Right hindlimb (tissue), 1 donor: ENCODE data around the gene ATN1.

Source experiments
- DNase-seq: peaks from one replicate; pipeline ENCODE4 v3.0.0-alpha.2; 2018

ATN1 gene

DNA sequence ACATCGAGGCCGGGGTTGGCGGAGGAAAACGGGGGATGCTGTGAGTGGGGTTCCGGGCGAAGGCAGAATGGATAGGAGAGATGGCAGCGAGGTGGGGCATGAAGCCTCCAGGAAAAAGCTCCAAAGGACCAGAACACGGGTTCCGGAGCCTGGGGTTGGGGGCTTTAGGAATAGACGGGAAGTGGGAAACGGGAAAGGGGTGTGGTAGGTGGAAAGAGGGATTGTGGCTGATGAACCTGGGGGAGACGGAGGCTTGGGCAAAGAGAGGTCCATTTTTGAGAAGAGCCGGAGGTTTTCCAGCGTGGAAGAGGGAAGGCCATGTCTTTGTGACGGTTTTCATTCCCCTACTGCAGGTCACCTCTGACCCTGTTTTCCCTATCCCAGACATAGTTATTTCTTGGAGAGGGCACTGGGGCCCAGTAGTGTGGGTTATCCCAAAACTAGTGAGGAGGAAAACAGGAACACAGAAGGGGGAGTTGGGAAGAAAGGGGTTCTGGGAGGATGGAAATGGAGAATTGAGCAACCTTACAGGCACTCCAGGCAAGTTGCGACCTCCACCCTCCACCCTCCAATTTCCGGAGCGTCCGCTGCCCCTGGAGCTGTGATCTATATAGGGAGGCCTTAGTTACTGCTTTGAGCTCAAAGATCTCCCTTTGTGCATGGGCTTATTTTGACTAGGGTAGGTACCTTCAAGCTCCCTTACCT lies 1.1 kb downstream of the ATN1 start:
- DNase-seq = no peak

DNA sequence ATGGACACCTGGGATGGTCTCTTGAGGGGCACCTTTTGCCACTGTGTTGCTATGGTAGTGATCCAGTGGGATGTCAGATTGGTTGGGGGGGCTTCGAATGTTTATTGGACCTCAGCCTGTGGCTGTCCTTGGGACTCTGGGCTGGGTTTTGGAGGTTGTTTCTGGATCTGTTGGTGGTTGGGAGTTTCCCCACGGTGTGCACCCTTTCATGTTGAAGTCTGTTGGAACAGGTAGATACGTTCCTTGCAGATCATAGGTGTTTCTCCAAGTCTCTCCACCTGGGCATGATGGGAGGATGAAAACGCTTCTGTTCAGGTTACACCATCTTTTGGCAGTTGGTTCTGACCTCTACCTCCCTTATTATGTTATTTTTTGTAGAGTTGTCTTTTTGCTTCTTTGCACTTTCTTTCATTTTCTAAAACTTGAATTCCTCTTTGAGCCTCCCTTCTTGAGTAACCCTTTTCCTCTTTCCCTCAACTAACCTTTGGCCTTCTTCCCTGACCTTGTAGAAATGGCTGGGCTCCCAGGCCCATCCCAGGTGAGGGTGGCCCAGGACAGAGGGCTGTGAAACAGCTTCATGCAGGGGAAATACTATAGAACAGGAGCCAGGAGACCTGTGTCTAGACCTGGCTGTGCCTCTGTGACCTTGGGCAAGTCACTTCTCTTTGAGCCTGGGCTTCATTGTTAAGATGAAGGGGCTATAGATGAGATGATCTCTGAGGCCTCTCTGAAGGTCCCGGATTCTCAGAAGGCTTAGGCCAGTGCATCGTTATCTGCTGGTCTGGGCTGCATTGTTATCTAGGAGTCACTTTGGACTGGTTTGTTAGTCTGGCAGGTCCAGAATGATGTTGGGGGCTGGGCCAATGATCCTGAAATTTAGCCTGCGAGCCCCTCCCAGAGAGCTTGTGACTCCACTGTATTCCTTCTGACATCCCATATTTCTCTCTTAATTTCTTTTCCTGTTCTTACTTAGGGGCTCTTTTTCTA lies 2.0 kb downstream of the ATN1 start:
- no peak for DNase-seq

DNA sequence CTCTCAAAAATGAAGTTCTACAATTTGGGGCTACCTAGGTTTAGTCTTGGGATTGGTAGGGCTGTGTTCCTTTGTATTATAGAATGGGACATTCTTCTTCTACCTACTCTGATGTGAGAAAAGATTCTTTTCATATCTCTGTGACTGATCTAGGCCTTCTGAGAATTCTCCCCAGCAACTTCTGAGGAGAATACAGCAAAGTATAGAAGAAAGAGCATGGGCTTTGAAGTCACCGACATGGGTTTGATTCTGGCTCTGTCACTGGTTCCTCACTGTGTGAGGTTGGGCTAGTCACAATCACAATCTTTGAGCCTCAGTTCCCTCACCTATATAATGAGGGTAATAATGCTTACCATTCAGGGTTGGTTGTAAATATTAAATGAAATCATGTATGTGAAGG lies 5.0 kb downstream of the ATN1 start:
- no peak for DNase-seq

GRCh38 chr12:6934110-6934509 lies 6.4 kb downstream of the ATN1 start:
- DNase-seq = no peak

DNA sequence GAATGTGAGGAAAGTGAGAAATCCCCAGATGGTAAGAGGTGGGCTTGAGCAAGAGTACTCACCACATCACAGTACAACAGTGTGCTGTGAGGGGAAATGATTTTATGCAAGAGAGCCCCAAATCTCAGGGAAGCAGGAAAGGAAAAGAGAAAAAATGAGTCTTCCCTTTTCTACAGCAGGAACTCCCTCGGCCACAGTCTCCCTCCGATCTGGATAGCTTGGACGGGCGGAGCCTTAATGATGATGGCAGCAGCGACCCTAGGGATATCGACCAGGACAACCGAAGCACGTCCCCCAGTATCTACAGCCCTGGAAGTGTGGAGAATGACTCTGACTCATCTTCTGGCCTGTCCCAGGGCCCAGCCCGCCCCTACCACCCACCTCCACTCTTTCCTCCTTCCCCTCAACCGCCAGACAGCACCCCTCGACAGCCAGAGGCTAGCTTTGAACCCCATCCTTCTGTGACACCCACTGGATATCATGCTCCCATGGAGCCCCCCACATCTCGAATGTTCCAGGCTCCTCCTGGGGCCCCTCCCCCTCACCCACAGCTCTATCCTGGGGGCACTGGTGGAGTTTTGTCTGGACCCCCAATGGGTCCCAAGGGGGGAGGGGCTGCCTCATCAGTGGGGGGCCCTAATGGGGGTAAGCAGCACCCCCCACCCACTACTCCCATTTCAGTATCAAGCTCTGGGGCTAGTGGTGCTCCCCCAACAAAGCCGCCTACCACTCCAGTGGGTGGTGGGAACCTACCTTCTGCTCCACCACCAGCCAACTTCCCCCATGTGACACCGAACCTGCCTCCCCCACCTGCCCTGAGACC lies 7.8 kb downstream of the ATN1 start:
- no peak for DNase-seq

GRCh38 chr12:6936194-6936635 lies 8.5 kb downstream of the ATN1 start:
- DNase-seq = no peak

DNA sequence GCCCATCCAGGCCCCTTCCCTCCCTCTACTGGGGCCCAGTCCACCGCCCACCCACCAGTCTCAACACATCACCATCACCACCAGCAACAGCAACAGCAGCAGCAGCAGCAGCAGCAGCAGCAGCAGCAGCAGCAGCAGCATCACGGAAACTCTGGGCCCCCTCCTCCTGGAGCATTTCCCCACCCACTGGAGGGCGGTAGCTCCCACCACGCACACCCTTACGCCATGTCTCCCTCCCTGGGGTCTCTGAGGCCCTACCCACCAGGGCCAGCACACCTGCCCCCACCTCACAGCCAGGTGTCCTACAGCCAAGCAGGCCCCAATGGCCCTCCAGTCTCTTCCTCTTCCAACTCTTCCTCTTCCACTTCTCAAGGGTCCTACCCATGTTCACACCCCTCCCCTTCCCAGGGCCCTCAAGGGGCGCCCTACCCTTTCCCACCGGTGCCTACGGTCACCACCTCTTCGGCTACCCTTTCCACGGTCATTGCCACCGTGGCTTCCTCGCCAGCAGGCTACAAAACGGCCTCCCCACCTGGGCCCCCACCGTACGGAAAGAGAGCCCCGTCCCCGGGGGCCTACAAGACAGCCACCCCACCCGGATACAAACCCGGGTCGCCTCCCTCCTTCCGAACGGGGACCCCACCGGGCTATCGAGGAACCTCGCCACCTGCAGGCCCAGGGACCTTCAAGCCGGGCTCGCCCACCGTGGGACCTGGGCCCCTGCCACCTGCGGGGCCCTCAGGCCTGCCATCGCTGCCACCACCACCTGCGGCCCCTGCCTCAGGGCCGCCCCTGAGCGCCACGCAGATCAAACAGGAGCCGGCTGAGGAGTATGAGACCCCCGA lies 9.1 kb downstream of the ATN1 start:
- peak; percentile 72 for DNase-seq

- peak; percentile 95 for DNase-seq
Measured at GRCh38 chr12:6937481-6938352, 10.0 kb downstream of the ATN1 start.

DNA sequence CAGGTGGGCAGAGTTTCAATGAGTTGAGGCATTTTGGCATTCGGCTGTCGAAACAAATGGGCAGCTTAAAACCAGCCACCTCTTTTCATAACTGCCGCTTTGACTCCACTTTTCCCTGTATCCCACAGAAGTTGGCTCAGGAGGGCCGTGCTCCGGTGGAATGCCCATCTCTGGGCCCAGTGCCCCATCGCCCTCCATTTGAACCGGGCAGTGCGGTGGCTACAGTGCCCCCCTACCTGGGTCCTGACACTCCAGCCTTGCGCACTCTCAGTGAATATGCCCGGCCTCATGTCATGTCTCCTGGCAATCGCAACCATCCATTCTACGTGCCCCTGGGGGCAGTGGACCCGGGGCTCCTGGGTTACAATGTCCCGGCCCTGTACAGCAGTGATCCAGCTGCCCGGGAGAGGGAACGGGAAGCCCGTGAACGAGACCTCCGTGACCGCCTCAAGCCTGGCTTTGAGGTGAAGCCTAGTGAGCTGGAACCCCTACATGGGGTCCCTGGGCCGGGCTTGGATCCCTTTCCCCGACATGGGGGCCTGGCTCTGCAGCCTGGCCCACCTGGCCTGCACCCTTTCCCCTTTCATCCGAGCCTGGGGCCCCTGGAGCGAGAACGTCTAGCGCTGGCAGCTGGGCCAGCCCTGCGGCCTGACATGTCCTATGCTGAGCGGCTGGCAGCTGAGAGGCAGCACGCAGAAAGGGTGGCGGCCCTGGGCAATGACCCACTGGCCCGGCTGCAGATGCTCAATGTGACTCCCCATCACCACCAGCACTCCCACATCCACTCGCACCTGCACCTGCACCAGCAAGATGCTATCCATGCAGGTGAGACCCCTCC lies 10.8 kb downstream of the ATN1 start:
- DNase-seq = peak; percentile 49

DNA sequence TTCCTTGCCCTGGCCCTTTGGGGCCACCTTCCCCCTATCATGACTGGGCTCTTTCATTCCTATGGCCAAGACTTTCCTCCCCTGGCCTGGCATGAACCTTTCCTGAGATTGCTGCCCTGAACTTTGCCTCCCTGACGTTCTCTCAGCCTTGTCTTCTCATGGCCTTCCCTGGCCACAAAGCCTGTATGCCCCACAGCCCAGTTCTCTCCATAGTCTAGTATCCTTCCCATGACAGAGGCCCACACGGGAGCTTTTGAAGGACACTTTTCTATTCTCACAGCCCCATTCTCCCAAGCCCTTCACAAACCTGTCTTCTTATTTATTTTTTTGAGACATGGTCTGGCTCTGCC lies 11.4 kb downstream of the ATN1 start:
- DNase-seq = no peak

DNA sequence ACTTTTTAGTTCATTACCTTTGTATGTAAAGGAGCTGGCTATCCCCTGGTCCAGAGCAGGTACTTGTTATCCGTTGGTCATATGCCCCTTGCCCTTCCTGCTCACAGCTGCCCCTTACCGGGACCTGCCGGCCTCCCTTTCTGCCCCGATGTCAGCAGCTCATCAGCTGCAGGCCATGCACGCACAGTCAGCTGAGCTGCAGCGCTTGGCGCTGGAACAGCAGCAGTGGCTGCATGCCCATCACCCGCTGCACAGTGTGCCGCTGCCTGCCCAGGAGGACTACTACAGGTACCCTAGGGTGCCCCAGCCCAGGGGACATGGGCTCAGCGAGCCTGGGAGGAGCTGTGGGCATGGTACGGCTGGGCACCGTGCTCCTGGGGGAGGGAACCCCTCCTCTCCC lies 13.5 kb downstream of the ATN1 start:
- DNase-seq = no peak

- no peak for DNase-seq
Measured at GRCh38 chr12:6941782-6942181, 14.0 kb downstream of the ATN1 start.

DNA sequence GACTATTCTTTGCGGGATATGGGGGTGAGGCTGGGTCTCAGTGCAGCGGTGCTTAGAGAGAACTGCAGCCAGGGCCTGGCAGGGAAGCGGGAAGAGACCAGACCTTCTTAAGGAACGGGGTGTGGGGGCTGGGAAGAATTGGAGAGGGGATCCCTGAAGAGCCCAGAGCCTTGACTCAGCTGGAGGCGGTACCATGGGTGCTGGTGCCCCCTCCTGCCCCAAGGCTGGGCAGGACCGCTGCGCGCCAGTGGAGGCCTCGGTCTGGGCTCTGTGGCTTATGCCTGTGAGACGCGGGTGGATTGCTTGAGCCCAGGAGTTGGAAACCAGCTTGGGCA lies 14.5 kb downstream of the ATN1 start:
- DNase-seq = no peak

DNA sequence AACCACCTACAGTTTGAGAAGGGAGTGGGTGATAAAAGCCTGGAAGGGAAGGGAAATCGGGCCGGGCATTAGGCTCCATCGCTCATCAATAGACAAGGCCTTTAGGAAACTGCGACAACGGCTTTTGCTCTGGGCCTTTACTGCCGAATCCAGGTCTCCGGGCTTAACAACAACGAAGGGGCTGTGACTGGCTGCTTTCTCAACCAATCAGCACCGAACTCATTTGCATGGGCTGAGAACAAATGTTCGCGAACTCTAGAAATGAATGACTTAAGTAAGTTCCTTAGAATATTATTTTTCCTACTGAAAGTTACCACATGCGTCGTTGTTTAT lies 15.6 kb downstream of the ATN1 start:
- DNase-seq = peak; percentile 88

GRCh38 chr12:6943722-6944380 lies 16.1 kb downstream of the ATN1 start, which contains the start of the genes C12orf57 and RNU7-1:
C12orf57 (plus strand) TSS chr12:6944022; CDS start chr12:6944122, 100 bp downstream.
RNU7-1 (plus strand) TSS chr12:6943816.
- DNase-seq = peak; percentile 92

GRCh38 chr12:6944381-6945186 lies 16.8 kb downstream of the ATN1 start:
- peak; percentile 97 for DNase-seq

GRCh38 chr12:6945613-6946012 lies 17.9 kb downstream of the ATN1 start:
- no peak for DNase-seq

- peak; percentile 70 for DNase-seq
Measured at GRCh38 chr12:6946033-6946919, 18.5 kb downstream of the ATN1 start.
